GM12872 (cell line): ENCODE results near the gene FARP1.

ENCODE experiments used
- CTCF ChIP-seq: IDR thresholded peaks from 3 replicates; pipeline ENCODE4 v1.5.1; 2011; ENCODE audit warnings: low read depth, mild to moderate bottlenecking, low read length, moderate library complexity; ENCODE audit not compliant: insufficient read depth

The FARP1 gene

GRCh38 chr13:98265692-98266551, 123.0 kb downstream of the FARP1 start:
- TF ChIP-seq CTCF, result no peak

GRCh38 chr13:98267080-98267912, 124.4 kb downstream of the FARP1 start:
- TF ChIP-seq CTCF, result no peak

GRCh38 chr13:98269386-98269785, 126.5 kb downstream of the FARP1 start:
- TF ChIP-seq CTCF, result no peak

- no peak for TF ChIP-seq CTCF
Measured at GRCh38 chr13:98270819-98271218, 127.9 kb downstream of the FARP1 start.

- no peak for TF ChIP-seq CTCF
Measured at GRCh38 chr13:98272549-98272948, 129.7 kb downstream of the FARP1 start.

GRCh38 chr13:98273067-98273823, 130.4 kb downstream of the FARP1 start:
- TF ChIP-seq CTCF, result no peak
